HEK293 (cell line): Measurements from ENCODE around the gene PDK1.

Experiments
- BCL11A ChIP-seq: fragments of 450-650 bp; formaldehyde crosslinking; IDR thresholded peaks from 2 replicates; pipeline ENCODE4 v1.5.1; 2016; ENCODE audit warnings: low read depth, missing biosample characterization, missing genetic modification characterization
- KLF1 ChIP-seq: fragments of 450-650 bp; formaldehyde crosslinking; IDR thresholded peaks from 2 replicates; pipeline ENCODE4 v1.5.1; 2016; ENCODE audit warnings: missing biosample characterization, missing genetic modification characterization
- KLF10 ChIP-seq: fragments of 450-650 bp; IDR thresholded peaks from 2 replicates; pipeline ENCODE4 v1.5.1; 2018; ENCODE audit warnings: missing biosample characterization, mild to moderate bottlenecking, missing genetic modification characterization
- ZBTB21 ChIP-seq: fragments of 450-650 bp; formaldehyde crosslinking; IDR thresholded peaks from 2 replicates; pipeline ENCODE4 v1.5.1; 2017; ENCODE audit warnings: missing biosample characterization, missing genetic modification characterization
- ZBTB8A ChIP-seq: fragments of 450-650 bp; formaldehyde crosslinking; IDR thresholded peaks from 2 replicates; pipeline ENCODE4 v1.5.1; 2016; ENCODE audit warnings: missing biosample characterization, missing genetic modification characterization
- ZNF140 ChIP-seq: fragments of 450-650 bp; formaldehyde crosslinking; IDR thresholded peaks from 2 replicates; pipeline ENCODE4 v1.5.1; 2016; ENCODE audit warnings: missing biosample characterization, missing genetic modification characterization
- ZNF302 ChIP-seq: fragments of 450-650 bp; formaldehyde crosslinking; IDR thresholded peaks from 2 replicates; pipeline ENCODE4 v1.5.1; 2016; ENCODE audit warnings: missing biosample characterization, missing genetic modification characterization, low read depth
- TF ChIP-seq, protein P1 (sequence below): fragments of 450-650 bp; formaldehyde crosslinking; optimal IDR thresholded peaks from 2 replicates; pipeline ENCODE3; 2016; ENCODE audit warnings: missing biosample characterization, mild to moderate bottlenecking, missing genetic modification characterization
- TF ChIP-seq, protein P2 (sequence below): fragments of 450-650 bp; formaldehyde crosslinking; IDR thresholded peaks from 2 replicates; pipeline ENCODE4 v1.5.1; 2016; ENCODE audit warnings: missing biosample characterization, missing genetic modification characterization
- TF ChIP-seq, protein P3 (sequence below): fragments of 450-650 bp; formaldehyde crosslinking; IDR thresholded peaks from 2 replicates; pipeline ENCODE4 v1.5.1; 2016; ENCODE audit warnings: missing biosample characterization, missing genetic modification characterization
- TF ChIP-seq, protein P4 (sequence below): fragments of 450-650 bp; formaldehyde crosslinking; IDR thresholded peaks from 2 replicates; pipeline ENCODE4 v1.5.1; 2016; ENCODE audit warnings: missing biosample characterization, missing genetic modification characterization
- TF ChIP-seq, protein P5 (sequence below): fragments of 450-650 bp; formaldehyde crosslinking; conservative IDR thresholded peaks from 2 replicates; pipeline ENCODE4 v1.5.1; 2016; ENCODE audit warnings: low read depth, missing biosample characterization, missing genetic modification characterization

DNA sequence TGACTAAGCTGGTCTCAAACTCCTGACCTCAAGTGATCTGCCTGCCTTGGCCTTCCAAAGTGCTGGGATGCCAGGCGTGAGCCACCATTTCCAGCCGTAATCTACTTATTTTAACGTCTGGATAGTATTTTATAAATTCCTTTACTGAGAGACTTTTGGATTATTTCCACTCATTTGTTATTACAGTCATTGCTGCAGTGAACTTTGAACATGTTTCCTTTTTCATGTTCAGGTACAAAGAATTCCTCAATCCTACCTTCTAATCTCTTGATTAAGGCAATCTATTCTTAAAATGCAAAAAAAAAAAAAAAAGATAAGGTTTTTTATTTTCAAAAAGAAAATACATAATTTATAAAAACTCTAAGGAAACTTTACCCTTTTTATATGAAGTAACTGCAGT lies 78.6 kb downstream of the PDK1 start:
- TF ChIP-seq, protein P1, sequence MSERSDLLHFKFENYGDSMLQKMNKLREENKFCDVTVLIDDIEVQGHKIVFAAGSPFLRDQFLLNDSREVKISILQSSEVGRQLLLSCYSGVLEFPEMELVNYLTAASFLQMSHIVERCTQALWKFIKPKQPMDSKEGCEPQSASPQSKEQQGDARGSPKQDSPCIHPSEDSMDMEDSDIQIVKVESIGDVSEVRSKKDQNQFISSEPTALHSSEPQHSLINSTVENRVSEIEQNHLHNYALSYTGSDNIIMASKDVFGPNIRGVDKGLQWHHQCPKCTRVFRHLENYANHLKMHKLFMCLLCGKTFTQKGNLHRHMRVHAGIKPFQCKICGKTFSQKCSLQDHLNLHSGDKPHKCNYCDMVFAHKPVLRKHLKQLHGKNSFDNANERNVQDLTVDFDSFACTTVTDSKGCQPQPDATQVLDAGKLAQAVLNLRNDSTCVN (tag by site-specific recombination): no peak
- TF ChIP-seq ZBTB8A (no peak), ZNF302 (tag by site-specific recombination) (no peak), KLF10 (tag by site-specific recombination) (no peak), ZBTB21 (tag by site-specific recombination) (no peak), BCL11A (tag by site-specific recombination) (no peak), ZNF140 (no peak), KLF1 (no peak)
- TF ChIP-seq, protein P2, sequence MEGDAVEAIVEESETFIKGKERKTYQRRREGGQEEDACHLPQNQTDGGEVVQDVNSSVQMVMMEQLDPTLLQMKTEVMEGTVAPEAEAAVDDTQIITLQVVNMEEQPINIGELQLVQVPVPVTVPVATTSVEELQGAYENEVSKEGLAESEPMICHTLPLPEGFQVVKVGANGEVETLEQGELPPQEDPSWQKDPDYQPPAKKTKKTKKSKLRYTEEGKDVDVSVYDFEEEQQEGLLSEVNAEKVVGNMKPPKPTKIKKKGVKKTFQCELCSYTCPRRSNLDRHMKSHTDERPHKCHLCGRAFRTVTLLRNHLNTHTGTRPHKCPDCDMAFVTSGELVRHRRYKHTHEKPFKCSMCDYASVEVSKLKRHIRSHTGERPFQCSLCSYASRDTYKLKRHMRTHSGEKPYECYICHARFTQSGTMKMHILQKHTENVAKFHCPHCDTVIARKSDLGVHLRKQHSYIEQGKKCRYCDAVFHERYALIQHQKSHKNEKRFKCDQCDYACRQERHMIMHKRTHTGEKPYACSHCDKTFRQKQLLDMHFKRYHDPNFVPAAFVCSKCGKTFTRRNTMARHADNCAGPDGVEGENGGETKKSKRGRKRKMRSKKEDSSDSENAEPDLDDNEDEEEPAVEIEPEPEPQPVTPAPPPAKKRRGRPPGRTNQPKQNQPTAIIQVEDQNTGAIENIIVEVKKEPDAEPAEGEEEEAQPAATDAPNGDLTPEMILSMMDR (tag by site-specific recombination): no peak
- TF ChIP-seq, protein P3, sequence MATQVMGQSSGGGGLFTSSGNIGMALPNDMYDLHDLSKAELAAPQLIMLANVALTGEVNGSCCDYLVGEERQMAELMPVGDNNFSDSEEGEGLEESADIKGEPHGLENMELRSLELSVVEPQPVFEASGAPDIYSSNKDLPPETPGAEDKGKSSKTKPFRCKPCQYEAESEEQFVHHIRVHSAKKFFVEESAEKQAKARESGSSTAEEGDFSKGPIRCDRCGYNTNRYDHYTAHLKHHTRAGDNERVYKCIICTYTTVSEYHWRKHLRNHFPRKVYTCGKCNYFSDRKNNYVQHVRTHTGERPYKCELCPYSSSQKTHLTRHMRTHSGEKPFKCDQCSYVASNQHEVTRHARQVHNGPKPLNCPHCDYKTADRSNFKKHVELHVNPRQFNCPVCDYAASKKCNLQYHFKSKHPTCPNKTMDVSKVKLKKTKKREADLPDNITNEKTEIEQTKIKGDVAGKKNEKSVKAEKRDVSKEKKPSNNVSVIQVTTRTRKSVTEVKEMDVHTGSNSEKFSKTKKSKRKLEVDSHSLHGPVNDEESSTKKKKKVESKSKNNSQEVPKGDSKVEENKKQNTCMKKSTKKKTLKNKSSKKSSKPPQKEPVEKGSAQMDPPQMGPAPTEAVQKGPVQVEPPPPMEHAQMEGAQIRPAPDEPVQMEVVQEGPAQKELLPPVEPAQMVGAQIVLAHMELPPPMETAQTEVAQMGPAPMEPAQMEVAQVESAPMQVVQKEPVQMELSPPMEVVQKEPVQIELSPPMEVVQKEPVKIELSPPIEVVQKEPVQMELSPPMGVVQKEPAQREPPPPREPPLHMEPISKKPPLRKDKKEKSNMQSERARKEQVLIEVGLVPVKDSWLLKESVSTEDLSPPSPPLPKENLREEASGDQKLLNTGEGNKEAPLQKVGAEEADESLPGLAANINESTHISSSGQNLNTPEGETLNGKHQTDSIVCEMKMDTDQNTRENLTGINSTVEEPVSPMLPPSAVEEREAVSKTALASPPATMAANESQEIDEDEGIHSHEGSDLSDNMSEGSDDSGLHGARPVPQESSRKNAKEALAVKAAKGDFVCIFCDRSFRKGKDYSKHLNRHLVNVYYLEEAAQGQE (tag by site-specific recombination): no peak
- TF ChIP-seq, protein P4, sequence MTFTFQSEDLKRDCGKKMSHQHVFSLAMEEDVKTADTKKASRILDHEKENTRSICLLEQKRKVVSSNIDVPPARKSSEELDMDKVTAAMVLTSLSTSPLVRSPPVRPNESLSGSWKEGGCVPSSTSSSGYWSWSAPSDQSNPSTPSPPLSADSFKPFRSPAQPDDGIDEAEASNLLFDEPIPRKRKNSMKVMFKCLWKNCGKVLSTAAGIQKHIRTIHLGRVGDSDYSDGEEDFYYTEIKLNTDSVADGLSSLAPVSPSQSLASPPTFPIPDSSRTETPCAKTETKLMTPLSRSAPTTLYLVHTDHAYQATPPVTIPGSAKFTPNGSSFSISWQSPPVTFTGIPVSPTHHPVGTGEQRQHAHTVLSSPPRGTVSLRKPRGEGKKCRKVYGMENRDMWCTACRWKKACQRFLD (tag by site-specific recombination): no peak
- TF ChIP-seq, protein P5, sequence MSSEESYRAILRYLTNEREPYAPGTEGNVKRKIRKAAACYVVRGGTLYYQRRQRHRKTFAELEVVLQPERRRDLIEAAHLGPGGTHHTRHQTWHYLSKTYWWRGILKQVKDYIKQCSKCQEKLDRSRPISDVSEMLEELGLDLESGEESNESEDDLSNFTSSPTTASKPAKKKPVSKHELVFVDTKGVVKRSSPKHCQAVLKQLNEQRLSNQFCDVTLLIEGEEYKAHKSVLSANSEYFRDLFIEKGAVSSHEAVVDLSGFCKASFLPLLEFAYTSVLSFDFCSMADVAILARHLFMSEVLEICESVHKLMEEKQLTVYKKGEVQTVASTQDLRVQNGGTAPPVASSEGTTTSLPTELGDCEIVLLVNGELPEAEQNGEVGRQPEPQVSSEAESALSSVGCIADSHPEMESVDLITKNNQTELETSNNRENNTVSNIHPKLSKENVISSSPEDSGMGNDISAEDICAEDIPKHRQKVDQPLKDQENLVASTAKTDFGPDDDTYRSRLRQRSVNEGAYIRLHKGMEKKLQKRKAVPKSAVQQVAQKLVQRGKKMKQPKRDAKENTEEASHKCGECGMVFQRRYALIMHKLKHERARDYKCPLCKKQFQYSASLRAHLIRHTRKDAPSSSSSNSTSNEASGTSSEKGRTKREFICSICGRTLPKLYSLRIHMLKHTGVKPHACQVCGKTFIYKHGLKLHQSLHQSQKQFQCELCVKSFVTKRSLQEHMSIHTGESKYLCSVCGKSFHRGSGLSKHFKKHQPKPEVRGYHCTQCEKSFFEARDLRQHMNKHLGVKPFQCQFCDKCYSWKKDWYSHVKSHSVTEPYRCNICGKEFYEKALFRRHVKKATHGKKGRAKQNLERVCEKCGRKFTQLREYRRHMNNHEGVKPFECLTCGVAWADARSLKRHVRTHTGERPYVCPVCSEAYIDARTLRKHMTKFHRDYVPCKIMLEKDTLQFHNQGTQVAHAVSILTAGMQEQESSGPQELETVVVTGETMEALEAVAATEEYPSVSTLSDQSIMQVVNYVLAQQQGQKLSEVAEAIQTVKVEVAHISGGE (tag by site-specific recombination): no peak
